IPS-15b (cell line): ENCODE measurements around the gene FZD10.

Experiments
- H3K27me3 ChIP-seq: one replicate; pipeline ENCODE4 v1.6.1; 2013; ENCODE audit warnings: low read length; ENCODE audit not compliant: control insufficient read depth, insufficient read depth
- H3K36me3 ChIP-seq: one replicate; pipeline ENCODE4 v1.6.1; 2013; ENCODE audit warnings: low read length; ENCODE audit not compliant: control insufficient read depth, insufficient read depth
- H3K4me1 ChIP-seq: one replicate; pipeline ENCODE4 v1.6.1; 2013; ENCODE audit warnings: mild to moderate bottlenecking, low read length; ENCODE audit not compliant: control insufficient read depth, insufficient read depth
- H3K4me3 ChIP-seq: one replicate; pipeline ENCODE4 v1.5.1; 2013; ENCODE audit warnings: low read depth, low read length
- H3K9ac ChIP-seq: one replicate; pipeline ENCODE4 v1.6.1; 2013; ENCODE audit warnings: low read depth, mild to moderate bottlenecking, low read length
- H3K9me3 ChIP-seq: one replicate; pipeline ENCODE4 v1.6.1; 2013; ENCODE audit warnings: mild to moderate bottlenecking, low read length; ENCODE audit not compliant: control insufficient read depth, insufficient read depth

The FZD10 gene

DNA sequence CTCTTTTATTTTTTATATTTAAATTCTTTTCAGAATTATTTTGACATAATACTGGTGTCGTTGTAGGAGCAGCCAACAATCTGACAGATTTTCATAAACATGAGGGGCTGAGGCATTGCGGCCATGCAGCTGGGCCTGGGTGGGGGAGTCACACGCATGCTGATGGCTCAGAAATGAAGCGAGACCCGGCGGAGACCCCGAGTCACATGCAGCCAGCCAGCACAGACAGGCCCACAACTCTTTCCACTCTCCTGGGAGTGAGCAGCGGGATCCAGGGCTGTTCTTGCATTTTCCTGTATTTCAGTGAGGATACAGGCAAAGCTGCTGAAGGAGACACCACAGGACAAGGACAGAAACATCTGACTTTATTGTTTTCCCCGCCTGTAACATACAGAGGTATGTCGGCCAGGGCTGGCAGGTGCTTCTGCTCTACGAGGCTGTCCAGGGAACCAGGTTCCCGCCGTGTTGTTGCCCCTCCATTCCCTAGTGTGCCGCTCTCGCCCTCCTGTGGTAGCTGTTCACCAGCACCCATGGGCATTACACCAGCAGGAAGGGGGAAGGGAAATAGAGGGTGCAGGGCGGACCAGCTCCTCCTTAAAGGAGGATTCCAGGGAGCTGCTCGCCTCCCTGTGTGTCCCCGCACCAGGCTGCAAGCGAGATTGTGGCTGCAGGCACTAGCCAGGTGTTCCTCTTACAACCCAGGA lies 30.5 kb downstream of the FZD10 start:
- Histone ChIP-seq H3K27me3 (peaks cover 6% of the 10 kb centered on the region), H3K4me1 (no peaks in the 10 kb centered on the region), H3K9ac (no peak overlapping the region), H3K36me3 (no peaks in the 10 kb centered on the region), H3K9me3 (no peaks in the 10 kb centered on the region), H3K4me3 (no peak overlapping the region)

- Histone ChIP-seq H3K4me1 (no peaks in the 10 kb centered on the region), H3K9me3 (no peaks in the 10 kb centered on the region), H3K27me3 (peaks cover 10% of the 10 kb centered on the region), H3K9ac (no peak overlapping the region), H3K4me3 (no peak overlapping the region), H3K36me3 (no peaks in the 10 kb centered on the region)
Observed at GRCh38 chr12:130194154-130194553, 31.9 kb downstream of the FZD10 start.

- no peak overlapping the region for H3K9ac ChIP-seq
- H3K4me1 ChIP-seq, result no peaks in the 10 kb centered on the region
- no peak overlapping the region for H3K4me3 ChIP-seq
Observed at GRCh38 chr12:130195369-130195768, 33.1 kb downstream of the FZD10 start.

GRCh38 chr12:130195776-130196175 lies 33.5 kb downstream of the FZD10 start:
- Histone ChIP-seq H3K4me3 (no peak overlapping the region), H3K9ac (no peak overlapping the region), H3K27me3 (peaks cover 10% of the 10 kb centered on the region), H3K4me1 (no peaks in the 10 kb centered on the region), H3K9me3 (no peaks in the 10 kb centered on the region), H3K36me3 (no peaks in the 10 kb centered on the region)

More at GRCh38 chr12:130195369-130195768, 33.1 kb downstream of the FZD10 start:
- Histone ChIP-seq H3K9me3 (no peaks in the 10 kb centered on the region), H3K27me3 (peaks cover 10% of the 10 kb centered on the region), H3K36me3 (no peaks in the 10 kb centered on the region)

DNA sequence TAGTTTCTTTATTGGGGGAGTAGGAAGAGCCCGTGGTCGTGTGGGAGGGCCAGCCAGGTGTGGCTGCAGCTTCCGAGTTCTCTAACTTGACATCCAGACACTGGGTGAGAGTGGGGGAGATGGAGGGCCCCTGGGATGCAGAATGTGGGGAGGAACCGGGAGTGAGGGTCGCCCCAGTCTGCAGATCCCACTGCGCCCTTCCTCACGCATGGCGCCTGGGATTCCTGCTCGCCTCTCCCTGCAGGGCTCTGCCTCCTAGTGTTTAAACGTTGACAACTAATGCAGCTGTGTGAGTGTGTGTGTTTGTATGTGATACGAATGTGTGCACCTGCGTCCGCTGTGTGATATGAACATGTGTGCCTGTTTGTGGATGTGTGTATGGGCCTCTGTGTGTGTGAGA lies 34.6 kb downstream of the FZD10 start:
- Histone ChIP-seq H3K4me1 (no peaks in the 10 kb centered on the region), H3K9me3 (no peaks in the 10 kb centered on the region), H3K27me3 (peaks cover 11% of the 10 kb centered on the region), H3K4me3 (no peak overlapping the region), H3K9ac (no peak overlapping the region), H3K36me3 (no peaks in the 10 kb centered on the region)

- H3K9me3 ChIP-seq, result no peaks in the 10 kb centered on the region
Observed at GRCh38 chr12:130198026-130198662, 35.9 kb downstream of the FZD10 start.

DNA sequence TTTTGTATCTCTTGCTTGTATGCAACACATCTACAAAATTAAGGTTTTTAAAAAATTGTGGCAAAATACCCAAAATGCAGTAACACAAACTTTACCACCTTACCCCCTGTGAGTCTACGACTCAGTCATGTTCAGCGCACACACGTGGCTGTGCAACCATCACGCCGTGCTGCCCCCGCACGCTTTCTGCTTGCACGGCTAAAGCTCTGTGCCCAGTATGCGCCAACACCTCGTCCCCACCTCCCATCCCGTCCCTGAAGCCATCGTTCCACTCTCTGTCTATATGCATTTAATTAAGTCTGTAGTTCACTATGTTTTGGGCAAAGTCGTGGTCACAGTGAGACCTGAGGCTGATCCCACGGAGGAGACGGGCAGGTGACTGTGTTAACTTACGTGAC lies 36.4 kb downstream of the FZD10 start:
- Histone ChIP-seq H3K36me3 (no peaks in the 10 kb centered on the region), H3K9ac (no peak overlapping the region), H3K9me3 (no peaks in the 10 kb centered on the region), H3K4me3 (no peak overlapping the region), H3K27me3 (peaks cover 14% of the 10 kb centered on the region), H3K4me1 (no peaks in the 10 kb centered on the region)

More at GRCh38 chr12:130198026-130198662, 35.9 kb downstream of the FZD10 start:
- Histone ChIP-seq H3K27me3 (peaks cover 15% of the 10 kb centered on the region), H3K4me3 (no peak overlapping the region), H3K4me1 (no peaks in the 10 kb centered on the region), H3K36me3 (no peaks in the 10 kb centered on the region), H3K9ac (no peak overlapping the region)

- Histone ChIP-seq H3K4me1 (no peaks in the 10 kb centered on the region), H3K36me3 (no peaks in the 10 kb centered on the region), H3K9ac (no peak overlapping the region), H3K4me3 (no peak overlapping the region), H3K9me3 (no peaks in the 10 kb centered on the region), H3K27me3 (peaks cover 13% of the 10 kb centered on the region)
Observed at GRCh38 chr12:130199581-130200390, 37.5 kb downstream of the FZD10 start.

- Histone ChIP-seq H3K27me3 (peaks cover 13% of the 10 kb centered on the region), H3K4me1 (no peaks in the 10 kb centered on the region), H3K9ac (no peak overlapping the region), H3K4me3 (no peak overlapping the region), H3K36me3 (no peaks in the 10 kb centered on the region), H3K9me3 (no peaks in the 10 kb centered on the region)
Observed at GRCh38 chr12:130200445-130200844, 38.2 kb downstream of the FZD10 start.

GRCh38 chr12:130201037-130201436 lies 38.8 kb downstream of the FZD10 start:
- Histone ChIP-seq H3K4me1 (no peaks in the 10 kb centered on the region), H3K36me3 (no peaks in the 10 kb centered on the region), H3K9ac (no peak overlapping the region), H3K4me3 (no peak overlapping the region), H3K27me3 (peaks cover 13% of the 10 kb centered on the region), H3K9me3 (no peaks in the 10 kb centered on the region)

DNA sequence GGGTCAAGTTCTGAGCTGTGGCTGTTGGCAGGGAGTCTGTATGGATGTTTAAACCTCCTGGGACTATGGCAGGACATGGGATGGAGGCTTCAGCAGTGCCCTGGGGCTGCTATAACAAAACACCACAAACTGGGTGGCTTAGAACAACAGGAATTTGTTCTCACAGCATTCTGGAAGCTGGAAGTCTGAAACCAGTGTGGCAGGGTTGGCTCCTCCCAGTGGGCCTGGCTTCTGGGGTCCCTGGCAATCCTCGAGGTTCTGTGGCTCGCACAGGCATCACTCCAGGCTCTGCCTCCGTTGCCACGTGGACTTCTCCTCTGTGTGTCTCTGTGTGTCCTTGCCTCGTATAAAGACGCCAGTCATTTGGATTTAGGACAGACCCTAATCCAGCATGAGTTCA lies 39.9 kb downstream of the FZD10 start:
- H3K4me1 ChIP-seq, result no peaks in the 10 kb centered on the region
- peaks cover 10% of the 10 kb centered on the region for H3K27me3 ChIP-seq
- H3K4me3 ChIP-seq, result no peak overlapping the region
- no peaks in the 10 kb centered on the region for H3K9me3 ChIP-seq
- H3K36me3 ChIP-seq, result no peaks in the 10 kb centered on the region
- no peak overlapping the region for H3K9ac ChIP-seq
